GM11168 (cell line): ENCODE measurements around the gene RPUSD2.

Experiments used
- in situ Hi-C: fragments of 300-500 bp; cut with MboI; formaldehyde crosslinking; loops from one replicate; pipeline ENCODE4 v1.12.0; 2022; ENCODE audit warnings: low sequenced_read_pairs; ENCODE audit not compliant: unreplicated experiment

Gene RPUSD2, protein sequence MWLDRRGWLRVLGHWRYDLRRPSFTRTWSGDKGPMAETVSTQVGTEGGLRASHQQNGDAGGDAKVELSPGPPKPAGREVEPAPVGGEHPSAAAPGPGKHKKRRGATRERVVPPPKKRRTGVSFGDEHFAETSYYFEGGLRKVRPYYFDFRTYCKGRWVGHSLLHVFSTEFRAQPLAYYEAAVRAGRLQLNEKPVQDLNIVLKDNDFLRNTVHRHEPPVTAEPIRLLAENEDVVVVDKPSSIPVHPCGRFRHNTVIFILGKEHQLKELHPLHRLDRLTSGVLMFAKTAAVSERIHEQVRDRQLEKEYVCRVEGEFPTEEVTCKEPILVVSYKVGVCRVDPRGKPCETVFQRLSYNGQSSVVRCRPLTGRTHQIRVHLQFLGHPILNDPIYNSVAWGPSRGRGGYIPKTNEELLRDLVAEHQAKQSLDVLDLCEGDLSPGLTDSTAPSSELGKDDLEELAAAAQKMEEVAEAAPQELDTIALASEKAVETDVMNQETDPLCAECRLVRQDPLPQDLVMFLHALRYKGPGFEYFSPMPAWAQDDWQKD

GRCh38 chr15:40569129-40569953 lies at the start of gene RPUSD2:
Gene RPUSD2 (plus strand): TSS chr15:40569299. CDS start chr15:40569338, 39 bp downstream.
- in situ Hi-C loops: no loop called here

GRCh38 chr15:40523611-40524010 lies 45.5 kb upstream of the RPUSD2 start:
- in situ Hi-C loops: no loop called here

- in situ Hi-C loops: no loop called here
Measured at GRCh38 chr15:40525855-40526254, 43.2 kb upstream of the RPUSD2 start.

DNA sequence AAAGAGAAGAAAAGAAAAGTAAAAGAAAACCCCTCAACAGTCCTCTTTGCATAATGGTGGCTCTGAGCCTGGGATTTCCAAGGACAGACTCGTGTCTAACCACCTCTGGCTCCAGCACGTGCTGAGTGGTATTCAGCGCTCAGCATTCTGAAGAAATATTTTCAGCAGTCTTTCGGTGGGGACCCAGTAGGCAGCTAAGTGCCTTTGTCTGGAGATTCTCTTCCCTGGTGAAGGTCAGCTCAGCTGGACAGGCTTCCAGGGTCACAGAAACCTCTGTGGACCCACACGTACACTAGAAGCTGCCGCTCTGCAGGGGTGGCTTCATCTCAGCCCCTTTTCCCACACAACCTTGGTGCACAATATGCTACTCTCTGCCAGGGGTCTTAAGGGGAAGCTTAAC lies 40.3 kb upstream of the RPUSD2 start:
- in situ Hi-C loops: no loop called here

DNA sequence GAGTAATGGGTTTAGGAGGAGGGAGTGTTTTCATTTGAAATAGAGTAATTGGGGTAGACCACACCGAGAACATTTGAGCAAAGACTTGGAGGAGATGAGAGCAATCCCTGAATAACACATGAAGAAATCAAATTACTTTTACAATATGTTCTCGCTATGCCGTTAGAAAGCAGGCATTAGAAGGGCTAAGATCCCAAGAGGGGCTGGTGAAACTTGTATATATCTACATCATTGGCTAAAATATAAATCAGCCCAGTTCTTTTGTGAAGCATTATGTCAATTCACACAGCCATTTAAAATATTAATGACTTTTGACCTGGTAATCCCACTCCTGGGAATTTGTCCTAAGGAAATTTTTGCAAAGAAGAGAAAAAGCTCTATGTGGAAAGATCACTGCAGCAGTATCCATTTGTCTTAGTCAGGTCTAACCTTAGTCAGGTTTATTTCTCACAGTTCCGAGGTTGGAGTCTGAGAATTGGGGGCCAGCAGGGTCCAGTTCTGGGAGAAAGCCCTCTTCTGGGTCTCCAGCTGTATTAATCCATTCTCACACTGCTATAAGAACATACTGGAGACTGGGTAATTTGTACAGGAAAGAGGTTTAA lies 35.2 kb upstream of the RPUSD2 start:
- in situ Hi-C loops: no loop called here

DNA sequence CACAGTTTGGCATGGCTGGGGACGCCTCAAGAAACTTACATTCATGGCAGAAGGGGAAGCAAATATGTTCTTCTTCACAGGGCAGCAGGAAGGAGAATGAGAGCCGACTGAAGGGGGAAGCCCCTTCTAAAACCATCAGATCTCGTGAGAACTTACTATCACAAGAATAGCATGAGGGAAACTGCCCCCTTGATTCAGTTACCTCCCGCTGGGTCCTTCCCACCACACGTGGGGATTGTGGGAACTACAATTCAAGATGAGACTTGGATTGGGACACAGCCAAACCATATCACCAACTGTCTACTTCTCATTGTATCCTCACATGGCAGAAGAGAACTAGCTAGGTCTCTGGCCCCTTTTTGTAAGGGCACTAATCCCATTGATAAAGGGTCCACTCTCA lies 34.7 kb upstream of the RPUSD2 start:
- in situ Hi-C loops: no loop called here

GRCh38 chr15:40536501-40536900 lies 32.6 kb upstream of the RPUSD2 start:
- in situ Hi-C loops: no loop called here

GRCh38 chr15:40538976-40539375 lies 30.1 kb upstream of the RPUSD2 start:
- in situ Hi-C loops: no loop called here

GRCh38 chr15:40543082-40543481 lies 26.0 kb upstream of the RPUSD2 start:
- in situ Hi-C loops: no loop called here

DNA sequence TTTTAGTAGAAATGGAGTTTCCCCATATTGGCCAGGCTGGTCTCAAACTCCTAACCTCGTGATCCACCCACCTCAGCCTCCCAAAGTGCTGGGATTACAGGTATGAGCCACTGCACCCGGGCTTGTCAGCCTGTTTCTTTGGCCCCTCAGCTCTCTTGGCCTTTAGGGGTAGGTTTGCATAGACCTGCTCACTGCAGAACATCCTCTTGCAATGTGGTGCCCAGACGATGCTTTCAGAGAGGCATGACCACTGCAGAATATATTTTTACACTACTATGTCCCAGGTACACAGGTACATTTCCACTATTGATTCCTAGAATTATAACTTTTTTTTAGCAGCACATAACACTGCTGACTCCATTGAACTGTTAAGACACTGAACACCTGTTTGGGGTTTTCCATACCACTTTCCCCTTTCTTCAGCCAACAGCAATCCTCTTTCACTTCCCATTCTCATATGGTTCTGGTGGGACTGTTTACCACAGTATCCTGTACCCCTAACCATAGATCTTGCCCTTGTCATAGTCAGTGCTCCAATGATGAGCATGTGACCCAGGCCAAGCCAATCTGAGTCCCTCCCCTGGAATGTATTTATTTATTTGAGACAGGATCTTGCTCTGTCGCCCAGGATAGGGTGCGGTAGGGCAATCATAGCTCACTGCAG lies 25.3 kb upstream of the RPUSD2 start:
- in situ Hi-C loops: no loop called here

DNA sequence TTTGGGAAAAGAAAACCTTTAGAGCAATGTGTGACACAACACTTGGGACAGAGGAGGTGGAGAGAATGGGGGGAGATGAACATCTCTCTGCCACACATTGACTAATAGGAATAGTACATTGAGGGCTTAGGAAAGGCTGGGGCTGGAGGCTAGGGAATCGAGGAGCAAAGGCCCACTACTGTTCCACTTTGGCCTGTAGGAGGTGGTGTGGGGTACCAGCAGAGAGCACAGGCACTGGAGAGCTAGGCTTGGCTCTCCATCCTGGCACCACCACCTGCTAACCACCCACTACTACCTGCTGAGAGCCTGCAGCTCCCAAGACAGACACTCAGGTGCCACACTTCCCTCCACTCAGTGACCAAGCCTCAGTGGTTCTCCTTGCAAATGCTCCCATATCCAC lies 23.6 kb upstream of the RPUSD2 start:
- in situ Hi-C loops: no loop called here

DNA sequence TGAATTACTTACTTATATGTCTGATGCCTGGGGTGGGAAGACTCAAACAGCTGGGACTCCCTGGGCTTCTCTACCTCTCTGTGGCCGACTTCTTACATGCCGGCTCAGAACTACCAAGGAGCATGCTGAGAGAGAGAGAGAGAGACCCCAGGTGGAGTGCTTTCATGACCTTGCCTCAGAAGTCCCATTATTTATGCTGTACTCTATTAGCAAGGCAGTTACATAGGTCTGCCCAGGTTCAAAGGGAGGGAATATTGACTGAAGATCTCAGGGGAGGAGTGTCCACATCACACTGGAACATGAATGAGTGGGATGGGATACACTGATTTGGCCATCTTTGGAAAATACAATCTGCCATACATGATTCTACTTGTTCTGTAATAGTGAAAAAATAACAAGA lies 20.5 kb upstream of the RPUSD2 start:
- in situ Hi-C loops: no loop called here

DNA sequence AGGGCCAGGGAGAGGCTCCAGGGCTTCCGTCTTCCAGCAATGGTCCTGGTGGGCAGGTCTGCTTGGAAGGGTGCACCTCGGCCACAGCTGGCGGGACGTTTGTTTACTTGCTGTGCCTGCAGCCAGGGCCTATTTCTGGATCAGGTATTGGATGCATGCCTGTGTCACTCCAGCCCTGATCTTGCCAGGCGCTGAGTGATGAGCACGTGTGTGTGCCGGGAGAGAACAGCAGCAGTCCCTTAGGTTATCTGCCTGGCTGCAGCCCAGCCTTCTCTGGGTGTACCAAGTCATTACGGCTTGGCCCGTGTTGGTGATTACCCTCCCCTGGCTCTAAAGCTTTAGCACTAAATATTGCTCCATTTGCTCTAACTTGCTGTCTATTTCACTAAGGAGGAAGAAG lies 19.2 kb upstream of the RPUSD2 start:
- in situ Hi-C loops: no loop called here

DNA sequence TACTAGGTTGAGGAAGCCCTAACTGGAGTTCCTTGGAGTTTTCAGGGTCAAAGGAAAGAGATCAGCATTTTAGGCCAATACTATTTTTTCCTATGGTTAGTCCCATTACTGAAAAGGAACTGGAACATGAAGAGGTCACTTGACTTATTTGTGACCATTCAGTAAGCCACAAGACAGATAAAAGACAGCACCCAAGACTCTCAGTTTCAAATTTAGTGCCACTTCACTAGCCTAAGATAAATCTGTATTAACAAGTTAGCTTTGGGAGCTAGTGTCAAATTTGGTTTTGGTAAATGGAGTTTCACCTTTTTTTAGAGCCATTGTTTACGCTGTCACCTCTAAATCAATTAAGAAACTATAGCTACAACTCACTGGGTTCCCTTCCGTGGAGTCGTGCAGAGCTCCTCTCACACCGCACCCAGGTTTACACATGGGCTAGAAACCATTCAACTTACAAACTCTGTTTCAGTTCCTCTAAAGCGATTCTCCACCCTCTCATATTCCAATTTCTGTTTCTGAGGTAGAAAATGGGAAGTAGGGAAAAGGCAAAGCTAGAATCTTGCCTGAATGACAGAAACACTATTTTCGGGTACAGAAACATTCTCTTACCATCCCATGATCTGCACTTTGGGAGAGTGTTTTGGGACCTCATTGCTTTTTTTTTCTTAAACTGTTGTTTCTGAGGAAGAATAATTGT lies 18.6 kb upstream of the RPUSD2 start:
- in situ Hi-C loops: no loop called here

DNA sequence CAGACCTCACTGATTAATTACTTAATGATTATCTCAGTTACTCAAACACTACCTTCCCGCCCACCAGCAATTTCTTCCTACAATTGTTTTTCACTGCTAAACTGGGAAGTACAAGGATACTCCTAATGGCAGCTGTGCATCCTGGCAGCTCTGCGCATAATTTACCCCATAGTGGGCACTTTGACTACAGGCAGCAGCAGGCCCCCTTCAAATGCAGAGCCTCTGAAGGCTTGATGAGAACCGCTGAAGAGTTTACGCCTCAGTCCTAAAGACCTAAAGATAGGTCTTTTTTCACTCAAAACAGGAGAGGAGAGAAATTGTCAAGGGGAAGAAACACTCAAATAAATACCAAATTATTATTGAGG lies 15.0 kb upstream of the RPUSD2 start:
- in situ Hi-C loops: no loop called here

DNA sequence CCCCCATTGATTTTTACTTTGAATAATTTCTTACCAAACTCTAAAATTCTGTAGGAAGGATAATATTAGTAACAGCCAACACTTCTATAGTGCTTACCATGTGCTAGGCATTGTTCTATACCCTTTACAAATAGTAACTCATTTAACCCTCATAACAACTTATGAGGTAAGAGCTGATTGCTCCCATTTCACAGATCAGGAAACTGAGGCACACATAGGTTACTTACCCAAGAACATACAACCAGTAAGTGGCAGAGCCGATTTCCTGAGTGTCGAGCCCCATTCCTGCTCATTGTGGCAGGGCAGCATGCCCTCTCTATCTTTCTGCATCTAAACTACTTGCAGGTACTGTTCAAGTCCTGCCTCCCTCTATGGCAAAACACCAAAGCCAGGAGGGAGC lies 13.2 kb upstream of the RPUSD2 start:
- in situ Hi-C loops: no loop called here

DNA sequence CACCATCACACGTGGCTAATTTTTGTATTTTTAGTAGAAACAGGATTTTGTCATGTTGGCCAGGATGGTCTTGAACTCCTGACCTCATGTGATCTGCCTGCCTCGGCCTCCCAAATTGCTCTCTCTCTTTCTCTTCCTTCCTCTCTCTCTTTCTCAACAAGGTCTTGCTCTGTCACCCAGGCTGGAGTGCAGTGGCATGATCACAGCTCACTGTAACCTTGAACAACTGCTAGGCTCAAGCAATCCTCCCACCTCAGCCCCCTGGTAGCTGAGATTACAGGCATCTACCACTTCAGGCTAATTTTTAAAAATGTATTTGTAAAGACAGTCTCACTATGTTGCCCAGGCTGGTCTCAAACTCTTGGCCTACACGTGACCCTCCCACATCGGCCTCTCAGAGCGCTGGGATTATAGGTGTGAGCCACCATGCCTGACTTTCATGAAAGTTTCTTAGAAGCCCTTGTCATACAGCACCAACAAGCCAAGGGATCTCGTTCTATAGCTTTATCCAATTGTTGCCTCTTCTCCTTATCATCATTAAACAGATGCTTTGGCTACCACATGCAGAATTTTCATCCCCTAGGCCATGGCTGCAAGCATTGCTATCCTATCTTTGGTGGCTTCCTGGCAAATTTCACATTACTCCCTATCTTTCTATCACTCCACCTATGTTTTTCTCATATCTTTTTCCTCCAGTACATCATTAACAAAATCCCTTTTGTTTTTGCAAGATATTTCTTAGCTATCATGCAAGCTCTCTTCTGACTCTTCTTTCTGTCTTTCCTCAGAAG lies 10.0 kb upstream of the RPUSD2 start:
- in situ Hi-C loops: no loop called here

- in situ Hi-C loops: no loop called here
Measured at GRCh38 chr15:40562691-40563090, 6.4 kb upstream of the RPUSD2 start.

- in situ Hi-C loops: no loop called here
Measured at GRCh38 chr15:40563426-40563825, 5.7 kb upstream of the RPUSD2 start.
